H9 (cell line): ENCODE data around the gene UPK2. TPM values are rescaled to one million over a fixed set of nuclear protein-coding genes. Genes with fewer than 3 reads are reported as not detected.

ENCODE experiments used
- DNase-seq: peaks from one replicate; pipeline ENCODE4 v3.0.0-alpha.2; 2017
- H2AFZ ChIP-seq: one replicate; pipeline ENCODE4 v1.6.1; 2013; ENCODE audit warnings: mild to moderate bottlenecking, low read length, control low read depth, moderate library complexity
- H2AK5ac ChIP-seq: 2 replicates; pipeline ENCODE4 v1.6.1; 2013; ENCODE audit warnings: low read length, control low read depth, mixed read lengths; ENCODE audit not compliant: insufficient read length
- H2BK120ac ChIP-seq: one replicate; pipeline ENCODE4 v1.6.1; 2013; ENCODE audit warnings: low read depth, mild to moderate bottlenecking, low read length, control low read depth, inconsistent platforms; ENCODE audit not compliant: poor library complexity, severe bottlenecking
- H2BK12ac ChIP-seq: 2 replicates; pipeline ENCODE4 v1.6.1; 2013; ENCODE audit warnings: low read length, control low read depth, mixed read lengths, low read depth; ENCODE audit not compliant: insufficient read length
- H2BK15ac ChIP-seq: 2 replicates; pipeline ENCODE4 v1.6.1; 2013; ENCODE audit warnings: low read depth, low read length, control low read depth
- H2BK20ac ChIP-seq: one replicate; pipeline ENCODE4 v1.6.1; 2013; ENCODE audit warnings: low read depth, mild to moderate bottlenecking, low read length, control low read depth, inconsistent platforms; ENCODE audit not compliant: poor library complexity, severe bottlenecking
- H2BK5ac ChIP-seq: 2 replicates; pipeline ENCODE4 v1.6.1; 2013; ENCODE audit warnings: low read length, control low read depth, mixed read lengths; ENCODE audit not compliant: insufficient read length
- H3K14ac ChIP-seq: 2 replicates; pipeline ENCODE4 v1.6.1; 2013; ENCODE audit warnings: low read length, control low read depth; ENCODE audit not compliant: insufficient read depth
- H3K18ac ChIP-seq: 2 replicates; pipeline ENCODE4 v1.6.1; 2013; ENCODE audit warnings: low read depth, mild to moderate bottlenecking, mixed read lengths, low read length, control low read depth; ENCODE audit not compliant: insufficient read length
- H3K23ac ChIP-seq: 2 replicates; pipeline ENCODE4 v1.6.1; 2013; ENCODE audit warnings: low read length, control low read depth, mixed read lengths, low read depth; ENCODE audit not compliant: insufficient read length
- H3K23me2 ChIP-seq: 2 replicates; pipeline ENCODE4 v1.6.1; 2013; ENCODE audit warnings: low read depth, mild to moderate bottlenecking, mixed read lengths, low read length, control low read depth; ENCODE audit not compliant: insufficient read length, poor library complexity, severe bottlenecking
- H3K27ac ChIP-seq: 2 replicates; pipeline ENCODE4 v1.5.1; 2013; ENCODE audit warnings: low read length, control low read depth, mixed read lengths, low read depth; ENCODE audit not compliant: insufficient read length
- H3K27me3 ChIP-seq: 2 replicates; pipeline ENCODE4 v1.6.1; 2013; ENCODE audit warnings: low read length, control low read depth, inconsistent platforms; ENCODE audit not compliant: insufficient read depth
- H3K4ac ChIP-seq: 2 replicates; pipeline ENCODE4 v1.6.1; 2013; ENCODE audit warnings: low read depth, mild to moderate bottlenecking, control low read depth, inconsistent platforms, low read length, moderate library complexity
- H3K4me1 ChIP-seq: 2 replicates; pipeline ENCODE4 v1.6.1; 2013; ENCODE audit warnings: low read length, control low read depth, inconsistent platforms; ENCODE audit not compliant: insufficient read depth
- H3K4me2 ChIP-seq: 2 replicates; pipeline ENCODE4 v1.6.1; 2013; ENCODE audit warnings: low read length, control low read depth, mixed read lengths; ENCODE audit not compliant: insufficient read length, insufficient read depth
- H3K56ac ChIP-seq: 2 replicates; pipeline ENCODE4 v1.6.1; 2013; ENCODE audit warnings: low read depth, mild to moderate bottlenecking, mixed read lengths, low read length, control low read depth; ENCODE audit not compliant: insufficient read length
- H3K79me1 ChIP-seq: 2 replicates; pipeline ENCODE4 v1.6.1; 2013; ENCODE audit warnings: low read depth, mild to moderate bottlenecking, moderate library complexity, low read length, control low read depth, inconsistent platforms; ENCODE audit not compliant: insufficient read depth, poor library complexity, severe bottlenecking
- H3K79me2 ChIP-seq: 2 replicates; pipeline ENCODE4 v1.6.1; 2013; ENCODE audit warnings: low read length, control low read depth, inconsistent platforms; ENCODE audit not compliant: insufficient read depth
- H3K9ac ChIP-seq: 2 replicates; pipeline ENCODE4 v1.6.1; 2013; ENCODE audit warnings: low read length, control low read depth, mixed read lengths; ENCODE audit not compliant: insufficient read length; ENCODE audit errors: extremely low read depth
- H3K9me3 ChIP-seq: one replicate; pipeline ENCODE4 v1.6.1; 2013; ENCODE audit warnings: low read depth, low read length, inconsistent platforms; ENCODE audit not compliant: control insufficient read depth
- H3T11ph ChIP-seq: one replicate; pipeline ENCODE4 v1.6.1; 2013; ENCODE audit warnings: mild to moderate bottlenecking, low read length, control low read depth, inconsistent platforms
- H4K20me1 ChIP-seq: one replicate; pipeline ENCODE4 v1.6.1; 2013; ENCODE audit not compliant: control insufficient read depth, insufficient read length, insufficient read depth
- H4K5ac ChIP-seq: 2 replicates; pipeline ENCODE4 v1.6.1; 2013; ENCODE audit warnings: low read depth, mild to moderate bottlenecking, mixed read lengths, low read length, control low read depth; ENCODE audit not compliant: insufficient read length
- H4K8ac ChIP-seq: replicated peaks from 2 replicates; pipeline ENCODE4 v1.6.1; 2013; ENCODE audit warnings: low read length, control low read depth, mixed read lengths, low read depth; ENCODE audit not compliant: insufficient read length
- H4K91ac ChIP-seq: 2 replicates; pipeline ENCODE4 v1.6.1; 2013; ENCODE audit warnings: low read depth, mild to moderate bottlenecking, moderate library complexity, mixed read lengths, low read length, control low read depth; ENCODE audit not compliant: insufficient read length
- H3K27ac Mint-ChIP-seq, 3 experiments: 2 replicates in 2 of 3; 3 replicates in 1 of 3; pipeline ENCODE4 v1.8.0; 2020 to 2021; ENCODE audit warnings: mixed read lengths in 3 of 3, mild to moderate bottlenecking in 1 of 3, moderate library complexity in 1 of 3
- H3K27me3 Mint-ChIP-seq: 2 replicates; pipeline ENCODE4 v1.8.0; 2021; ENCODE audit warnings: low read depth, mild to moderate bottlenecking, moderate library complexity, mixed read lengths
- H3K36me3 Mint-ChIP-seq, 3 experiments: 2 replicates in 2 of 3; 3 replicates in 1 of 3; pipeline ENCODE4 v1.8.0; 2020 to 2021; ENCODE audit warnings: low read depth in 3 of 3, mixed read lengths in 3 of 3; ENCODE audit not compliant: insufficient read depth in 1 of 3
- H3K4me1 Mint-ChIP-seq, 2 experiments: 2 replicates each; pipeline ENCODE4 v1.8.0; 2020; ENCODE audit warnings: mixed read lengths in 2 of 2
- H3K4me3 Mint-ChIP-seq, 2 experiments: 2 replicates in 1 of 2; 3 replicates in 1 of 2; pipeline ENCODE4 v1.8.0; 2020 to 2021; ENCODE audit warnings: mild to moderate bottlenecking in 2 of 2, mixed read lengths in 2 of 2, moderate library complexity in 1 of 2
- H3K9me3 Mint-ChIP-seq, 2 experiments: 2 replicates in 1 of 2; 3 replicates in 1 of 2; pipeline ENCODE4 v1.8.0; 2020; ENCODE audit warnings: mild to moderate bottlenecking in 2 of 2, mixed read lengths in 2 of 2, moderate library complexity in 1 of 2
- WGBS: extraction: QIAGEN DNeasy Blood & Tissue Kit; methylation state at CpG from one replicate; pipeline ENCODE4 v1.1.7; 2013; ENCODE audit warnings: missing lambda C conversion rate, low lambda C conversion rate, mixed read lengths; ENCODE audit not compliant: insufficient read length; ENCODE audit errors: extremely low coverage; 5-methylcytosine and 5-hydroxymethylcytosine counted together
- total RNA-seq: library from RNA; stranded (reverse); gene quantifications from 2 replicates; pipeline ENCODE4 v1.2.1, GENCODE V29; 2021
- TF ChIP-seq, protein P1 (sequence below): fragments of 200-600 bp; sonication (generic); conservative IDR thresholded peaks from 3 replicates; pipeline ENCODE4 v1.8.0; 2021; ENCODE audit warnings: antibody characterized with exemption, mild to moderate bottlenecking

UPK2 gene
- total RNA-seq, 1 experiment from 2014 or later: 0.33 TPM

DNA sequence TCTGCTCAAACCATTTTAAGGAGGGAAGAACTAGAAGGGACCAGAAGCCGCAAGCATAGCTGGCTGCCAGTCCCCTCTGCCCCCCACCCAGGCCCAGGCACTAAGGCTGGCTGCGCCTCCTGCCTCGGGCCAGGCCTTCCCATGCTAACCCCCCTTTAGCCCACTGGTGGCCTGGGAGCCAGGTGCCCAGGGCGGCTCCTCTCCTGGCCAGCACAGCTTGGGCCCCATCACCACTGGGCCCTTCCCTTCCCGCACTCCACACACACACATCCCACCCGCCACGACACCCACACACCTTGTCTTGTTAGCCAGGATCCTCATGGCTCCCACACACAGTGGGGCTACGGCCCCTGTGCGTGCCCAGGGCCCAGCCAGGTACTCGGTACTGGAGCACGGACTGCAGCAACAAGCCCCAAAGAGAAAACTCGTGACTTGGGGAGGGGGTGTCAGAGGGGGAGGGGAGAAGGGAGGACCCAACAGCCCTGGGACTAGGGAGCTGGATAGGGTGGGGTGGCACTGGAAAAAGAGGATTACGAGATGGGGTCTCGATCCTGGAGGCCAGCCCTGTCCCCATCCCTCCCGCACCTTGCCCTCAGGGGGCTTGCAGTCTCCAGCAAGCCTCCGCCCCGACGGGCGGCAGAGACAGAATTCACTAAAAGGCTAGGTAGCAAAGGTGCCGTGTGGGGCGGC lies 46.3 kb upstream of the UPK2 start:
- Histone ChIP-seq H3K23me2 (peaks cover 14% of the 10 kb centered on the region), H3K79me2 (no peaks in the 10 kb centered on the region; the same call in 1 of the 2 replicates), H4K91ac (peak overlapping the region; percentile 47), H3T11ph (no peak overlapping the region), H3K9me3 (no peaks in the 10 kb centered on the region), H2BK20ac (no peak overlapping the region), H4K20me1 (no peaks in the 10 kb centered on the region), H3K14ac (peak overlapping the region; percentile 37), H2AFZ (no peak overlapping the region), H2BK120ac (no peak overlapping the region), H3K79me1 (no peaks in the 10 kb centered on the region), H3K4me1 (peaks cover 2% of the 10 kb centered on the region; the same call in 1 of the 2 replicates), H3K27me3 (no peaks in the 10 kb centered on the region), H3K9ac (peak overlapping the region; percentile 62), H3K4me2 (peak overlapping the region; percentile 65), H3K23ac (no peak overlapping the region), H2BK5ac (no peak overlapping the region), H2BK15ac (no peak overlapping the region), H4K8ac (no peak overlapping the region), H2BK12ac (peak overlapping the region; percentile 85), H2AK5ac (no peak overlapping the region), H3K56ac (no peak overlapping the region), H4K5ac (no peak overlapping the region), H3K27ac (peak overlapping the region; percentile 7), H3K4ac (no peak overlapping the region; the same call in 1 of the 2 replicates), H3K18ac (peak overlapping the region; percentile 89)
- no CpG with 5 or more reads among the region's 21 CpGs for WGBS
- peak; percentile 53 for DNase-seq
- H3K4me1 Mint-ChIP-seq: peaks cover 53 to 65% of the 10 kb centered on the region in 2 experiments
- TF ChIP-seq, protein P1, sequence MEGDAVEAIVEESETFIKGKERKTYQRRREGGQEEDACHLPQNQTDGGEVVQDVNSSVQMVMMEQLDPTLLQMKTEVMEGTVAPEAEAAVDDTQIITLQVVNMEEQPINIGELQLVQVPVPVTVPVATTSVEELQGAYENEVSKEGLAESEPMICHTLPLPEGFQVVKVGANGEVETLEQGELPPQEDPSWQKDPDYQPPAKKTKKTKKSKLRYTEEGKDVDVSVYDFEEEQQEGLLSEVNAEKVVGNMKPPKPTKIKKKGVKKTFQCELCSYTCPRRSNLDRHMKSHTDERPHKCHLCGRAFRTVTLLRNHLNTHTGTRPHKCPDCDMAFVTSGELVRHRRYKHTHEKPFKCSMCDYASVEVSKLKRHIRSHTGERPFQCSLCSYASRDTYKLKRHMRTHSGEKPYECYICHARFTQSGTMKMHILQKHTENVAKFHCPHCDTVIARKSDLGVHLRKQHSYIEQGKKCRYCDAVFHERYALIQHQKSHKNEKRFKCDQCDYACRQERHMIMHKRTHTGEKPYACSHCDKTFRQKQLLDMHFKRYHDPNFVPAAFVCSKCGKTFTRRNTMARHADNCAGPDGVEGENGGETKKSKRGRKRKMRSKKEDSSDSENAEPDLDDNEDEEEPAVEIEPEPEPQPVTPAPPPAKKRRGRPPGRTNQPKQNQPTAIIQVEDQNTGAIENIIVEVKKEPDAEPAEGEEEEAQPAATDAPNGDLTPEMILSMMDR: no peak
- no peaks in the 10 kb centered on the region for H3K27me3 Mint-ChIP-seq
- H3K27ac Mint-ChIP-seq: peak overlapping the region; percentile 95 to 99 (median 96)
- H3K4me3 Mint-ChIP-seq: peak overlapping the region; percentile 59 to 76
- peaks cover 13 to 36% (median 28%) of the 10 kb centered on the region in 3 experiments for H3K36me3 Mint-ChIP-seq
- no peaks in the 10 kb centered on the region; a peak in 1 of 5 replicates for H3K9me3 Mint-ChIP-seq
